Pancreas (tissue), 10 donors: ENCODE results near the gene TMED10. TPM values are rescaled to one million over a fixed set of nuclear protein-coding genes. Genes with fewer than 3 reads are reported as not detected.
A peak's percentile ranks its signal among the peaks of the same experiment; 100 is the strongest.

ENCODE experiments used
- ATAC-seq, 4 donors: fragments of 200-7000 bp; cut with Tn5 transposase; one replicate each; pipeline versions ENCODE4 v1.8.0 to v1.9.1; 2020; ENCODE audit warnings: mild to moderate bottlenecking in 4 of 4, moderate library complexity in 4 of 4
- DNase-seq, 6 donors: peaks; one replicate each; pipeline ENCODE4 v3.0.0-alpha.2; 2020
- FAIRE-seq: peaks from 2 replicates; lab custom pipeline; 2012; peaks lifted over from hg19 to GRCh38; lab: Jason Lieb, UNC
- H3K27ac ChIP-seq, 4 donors: fragments of 200-600 bp; sonication (generic); 1 replicate in 3 of 4; 2 replicates in 1 of 4; pipeline versions ENCODE4 v1.5.0 to v1.8.0; 2020
- H3K27me3 ChIP-seq, 4 donors: fragments of 200-600 bp; one replicate each; pipeline ENCODE4 v1.8.0; 2021
- H3K36me3 ChIP-seq, 3 donors: fragments of 200-600 bp; sonication (generic) in 1 of 3; one replicate each; pipeline versions ENCODE4 v1.5.0 to v1.8.0; 2020 to 2021
- H3K4me1 ChIP-seq, 3 donors: fragments of 200-600 bp; one replicate each; pipeline ENCODE4 v1.8.0; 2021
- H3K4me3 ChIP-seq, 4 donors: fragments of 200-600 bp; sonication (generic) in 2 of 4; one replicate each; pipeline versions ENCODE4 v1.5.0 to v1.8.0; 2020 to 2021
- H3K9me3 ChIP-seq, 4 donors: fragments of 200-600 bp; one replicate each; pipeline ENCODE4 v1.8.0; 2021
- CTCF ChIP-seq, 4 donors: fragments of 200-600 bp; sonication (generic) in 3 of 4; IDR thresholded peaks; one replicate each; pipeline versions ENCODE4 v1.5.0 to v1.8.0; 2021; ENCODE audit warnings: antibody characterized with exemption in 4 of 4
- WGBS, 2 donors: extraction: QIAGEN DNeasy Blood & Tissue Kit; methylation state at CpG; one replicate each; pipeline ENCODE4 v1.1.7; 2013; 5-methylcytosine and 5-hydroxymethylcytosine counted together
- intact Hi-C, 3 donors: fragments of 100-400 bp; cut with DNase I; formaldehyde crosslinking; loops; one replicate each; pipeline versions ENCODE4 v1.11.1 to v1.14.2; 2022
- polyA plus RNA-seq, 2 donors: library from polyadenylated mRNA; stranded (reverse); fragments of 200-250 nt; gene quantifications; one replicate each; pipeline ENCODE4 v1.2.3, GENCODE V29; 2013
- total RNA-seq, 6 donors: library from RNA; stranded (reverse); fragmentation: NEBNext Ultra II Directional in 4 of 6; extraction: Animal tissue kit (Norgen Biotek cat#: 25700) in 4 of 6; gene quantifications; one replicate each; pipeline versions ENCODE4 v1.2.1 to v1.2.4, GENCODE V29; 2021 to 2023
- donor health status: healthy with polysubstance abuse.
- donor health status: DM: no; HTN: no; CAD: no; lungs with moderate emphysema.
- donor health status: DM: no; HTN: no; CAD: no.
- donor health status: control.
- donor health status: control.
- donor health status: Bipolar disorder and iron deficiency.
- donor health status: DM: yes; HTN: yes; CAD: no.
- donor health status: DM: no; HTN: no; CAD: no.
- donor health status: DM: no; HTN: no; CAD: no.
- donor health status: DM: yes; HTN: yes; CAD: no.

TMED10 gene
- total and polyA plus RNA-seq, 8 donors = 56.0 to 377 (median 310) TPM

GRCh38 chr14:75150150-75150549, 26.3 kb downstream of the TMED10 start:
- H3K27ac ChIP-seq = peak overlapping the region in 1 of 4 donors; percentile 89
- FAIRE-seq = no peak
- TF ChIP-seq CTCF (IDR thresholded peaks at IDR 0.05) = no peak
- intact Hi-C loops = loop anchor here in 1 of 3 donors (10.0 kb wide), 1 partner anchor 105 kb away; no protein-coding TSS in a partner anchor
- H3K4me3 ChIP-seq = no peak overlapping the region
- 64 to 65% methylated on average over 2 of the region's 2 CpGs for WGBS, 2 donors
- no peaks in the 10 kb centered on the region for H3K27me3 ChIP-seq
- peaks cover 43 to 53% (median 45%) of the 10 kb centered on the region in 3 donors for H3K4me1 ChIP-seq
- no peak for ATAC-seq
- H3K36me3 ChIP-seq = peaks cover 0 to 11% (median 7%) of the 10 kb centered on the region in 3 donors
- DNase-seq = no peak
- no peaks in the 10 kb centered on the region for H3K9me3 ChIP-seq

- H3K36me3 ChIP-seq = peaks cover 0 to 11% (median 7%) of the 10 kb centered on the region in 3 donors
- FAIRE-seq (no peak), ATAC-seq (peak; percentile 76 to 89 (median 88)), DNase-seq (peak in 5 of 6 donors; percentile 63 to 76 (median 73))
- no peaks in the 10 kb centered on the region for H3K9me3 ChIP-seq
- H3K4me3 ChIP-seq = no peak overlapping the region
- no peaks in the 10 kb centered on the region for H3K27me3 ChIP-seq
- peaks cover 43 to 67% (median 44%) of the 10 kb centered on the region in 3 donors for H3K4me1 ChIP-seq
- peak in 2 of 4 donors; percentile 13 to 16 for TF ChIP-seq CTCF (IDR thresholded peaks at IDR 0.05)
- intact Hi-C loops = no loop called here
- H3K27ac ChIP-seq = peak overlapping the region; percentile 74 to 89 (median 86)
- WGBS, 2 donors = 19 to 23% methylated on average over 13 of the region's 13 CpGs
These were observed 28.9 kb downstream of the TMED10 start for GRCh38 chr14:75147423-75148071.

- FAIRE-seq (no peak), ATAC-seq (peak in 2 of 4 donors; percentile 13 to 19), DNase-seq (peak in 1 of 6 donors; percentile 40)
- no peak for TF ChIP-seq CTCF (IDR thresholded peaks at IDR 0.05)
- Histone ChIP-seq H3K9me3 (no peaks in the 10 kb centered on the region), H3K4me3 (no peak overlapping the region), H3K36me3 (no peaks in the 10 kb centered on the region), H3K27ac (peak overlapping the region in 2 of 4 donors; percentile 32 to 46), H3K4me1 (peaks cover 37 to 64% (median 47%) of the 10 kb centered on the region in 3 donors), H3K27me3 (no peaks in the 10 kb centered on the region)
- intact Hi-C loops = no loop called here
- WGBS, 2 donors = 74 to 75% methylated on average over 5 of the region's 5 CpGs
These were observed 31.5 kb downstream of the TMED10 start for GRCh38 chr14:75144944-75145343.

GRCh38 chr14:75143761-75144527, 32.5 kb downstream of the TMED10 start:
- Histone ChIP-seq H3K4me3 (no peak overlapping the region), H3K36me3 (no peaks in the 10 kb centered on the region), H3K4me1 (peaks cover 42 to 71% (median 47%) of the 10 kb centered on the region in 3 donors), H3K27ac (peak overlapping the region in 2 of 4 donors; percentile 32 to 46), H3K9me3 (no peaks in the 10 kb centered on the region), H3K27me3 (no peaks in the 10 kb centered on the region)
- FAIRE-seq (no peak), DNase-seq (no peak), ATAC-seq (no peak)
- WGBS, 2 donors = 65 to 69% methylated on average over 9 of the region's 9 CpGs
- TF ChIP-seq CTCF (IDR thresholded peaks at IDR 0.05) = no peak
- intact Hi-C loops = no loop called here
